AG09319 (cell line): ENCODE results near the gene MUC5B.

ENCODE experiments used
- DNase-seq: peaks from one replicate; pipeline ENCODE4 v3.0.0-alpha.2; 2010; ENCODE audit warnings: low read depth; ENCODE audit errors: extremely low read depth
- CTCF ChIP-seq: IDR thresholded peaks from 2 replicates; pipeline ENCODE4 v1.5.1; 2011; ENCODE audit warnings: low read depth, mild to moderate bottlenecking, inconsistent platforms, low read length, moderate library complexity

MUC5B gene

DNA sequence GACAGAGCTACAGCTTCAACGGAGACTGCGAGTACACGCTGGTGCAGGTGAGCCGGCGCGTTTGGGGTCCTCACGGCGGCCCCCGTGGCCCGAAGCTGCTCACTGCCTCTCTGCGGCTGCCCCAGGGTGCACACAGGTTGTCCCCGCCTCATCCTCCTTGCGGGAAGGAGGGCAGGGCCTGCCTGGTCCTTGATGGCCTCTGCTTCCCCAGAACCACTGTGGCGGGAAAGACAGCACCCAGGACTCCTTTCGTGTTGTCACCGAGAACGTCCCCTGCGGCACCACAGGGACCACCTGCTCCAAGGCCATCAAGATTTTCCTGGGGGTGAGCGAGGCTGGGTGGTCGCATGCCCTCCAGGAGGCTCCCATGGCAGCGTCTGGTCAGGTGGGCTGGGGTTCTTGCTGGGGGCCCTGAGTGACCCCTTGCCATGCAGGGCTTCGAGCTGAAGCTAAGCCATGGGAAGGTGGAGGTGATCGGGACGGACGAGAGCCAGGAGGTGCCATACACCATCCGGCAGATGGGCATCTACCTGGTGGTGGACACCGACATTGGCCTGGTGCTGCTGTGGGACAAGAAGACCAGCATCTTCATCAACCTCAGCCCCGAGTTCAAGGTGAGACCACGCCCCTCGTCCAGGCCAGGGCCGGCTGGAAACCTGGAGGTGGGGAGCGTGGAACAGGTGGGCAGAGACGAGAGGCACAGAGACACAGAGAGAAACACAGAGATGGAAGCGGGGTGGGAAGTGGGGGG is 45.7 kb upstream of the MUC5B start:
- no peak for TF ChIP-seq CTCF
- no peak for DNase-seq

- no peak for TF ChIP-seq CTCF
- DNase-seq: no peak
Observed at GRCh38 chr11:1177771-1178090, 45.1 kb upstream of the MUC5B start.

DNA sequence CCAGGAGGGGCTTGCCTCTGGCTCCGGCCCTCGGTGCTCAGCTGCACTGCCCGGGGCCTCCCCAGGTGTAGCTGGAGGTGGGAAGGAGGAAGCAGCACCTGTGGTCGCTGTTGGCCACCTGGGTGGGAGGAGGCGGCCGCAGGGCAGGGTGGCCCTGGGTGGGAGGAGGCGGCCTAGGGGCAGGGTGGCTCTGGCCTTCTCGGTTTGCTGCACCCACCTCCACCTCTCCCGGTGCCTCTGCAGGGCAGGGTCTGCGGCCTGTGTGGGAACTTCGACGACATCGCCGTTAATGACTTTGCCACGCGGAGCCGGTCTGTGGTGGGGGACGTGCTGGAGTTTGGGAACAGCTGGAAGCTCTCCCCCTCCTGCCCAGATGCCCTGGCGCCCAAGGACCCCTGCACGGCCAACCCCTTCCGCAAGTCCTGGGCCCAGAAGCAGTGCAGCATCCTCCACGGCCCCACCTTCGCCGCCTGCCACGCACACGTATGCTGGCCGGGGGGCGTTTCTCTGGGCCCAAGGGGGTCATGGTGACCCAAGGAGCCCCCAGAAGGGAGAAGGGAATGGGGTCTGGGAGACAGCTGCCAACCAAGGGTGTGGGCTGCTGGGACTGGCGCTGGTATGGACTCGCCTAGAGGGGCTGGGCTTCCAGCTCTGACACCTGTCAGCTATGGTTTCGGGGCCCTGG is 44.5 kb upstream of the MUC5B start:
- TF ChIP-seq CTCF: no peak
- DNase-seq: no peak

DNA sequence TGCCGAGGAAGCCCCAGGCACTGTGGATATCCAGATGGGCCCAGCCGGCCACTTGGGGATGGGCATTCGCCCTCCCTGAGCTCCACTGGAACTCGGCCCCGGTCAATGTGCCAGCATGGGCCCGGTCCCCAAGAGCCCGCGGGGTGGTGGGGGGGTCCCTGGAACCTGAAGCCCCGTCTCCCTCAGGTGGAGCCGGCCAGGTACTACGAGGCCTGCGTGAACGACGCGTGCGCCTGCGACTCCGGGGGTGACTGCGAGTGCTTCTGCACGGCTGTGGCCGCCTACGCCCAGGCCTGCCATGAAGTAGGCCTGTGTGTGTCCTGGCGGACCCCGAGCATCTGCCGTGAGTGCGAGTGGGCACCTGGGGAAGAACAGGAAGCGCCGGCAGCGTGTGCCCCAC is 44.0 kb upstream of the MUC5B start:
- no peak for DNase-seq
- TF ChIP-seq CTCF: no peak

GRCh38 chr11:1179641-1180040 is 43.2 kb upstream of the MUC5B start:
- TF ChIP-seq CTCF: no peak

GRCh38 chr11:1180171-1180570 is 42.7 kb upstream of the MUC5B start:
- no peak for DNase-seq
- no peak for TF ChIP-seq CTCF

More at GRCh38 chr11:1179641-1180040, 43.2 kb upstream of the MUC5B start:
- DNase-seq: no peak

DNA sequence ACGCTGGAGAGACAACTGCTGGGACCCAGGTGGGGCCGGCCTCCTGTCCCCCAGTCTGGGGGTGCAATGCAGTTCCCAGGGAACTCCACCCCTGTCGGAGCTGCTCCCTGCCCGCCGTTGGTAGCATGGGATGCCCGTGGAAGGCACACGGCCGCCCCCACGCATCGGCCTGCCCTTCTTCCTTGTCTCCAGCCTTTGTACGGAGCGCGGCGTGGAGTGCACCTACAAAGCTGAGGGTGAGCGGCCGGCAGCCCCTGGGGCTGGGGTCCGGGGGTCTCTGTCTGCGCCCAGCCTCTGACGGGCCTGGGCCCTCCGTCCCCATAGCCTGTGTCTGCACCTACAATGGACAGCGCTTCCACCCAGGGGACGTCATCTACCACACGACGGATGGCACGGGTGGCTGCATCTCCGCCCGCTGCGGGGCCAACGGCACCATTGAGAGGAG is 41.9 kb upstream of the MUC5B start:
- TF ChIP-seq CTCF: no peak
- no peak for DNase-seq
